GM21737 (cell line): Measurements from ENCODE around the gene IDH3A.

Experiments
- ATAC-seq: cut with Tn5 transposase; IDR thresholded peaks from one replicate; pipeline ENCODE4 v1.9.1; 2021; ENCODE audit warnings: mild to moderate bottlenecking, moderate library complexity; ENCODE audit not compliant: unreplicated experiment

IDH3A gene

GRCh38 chr15:78213956-78214355 is 64.8 kb downstream of the IDH3A start:
- no peak for ATAC-seq

DNA sequence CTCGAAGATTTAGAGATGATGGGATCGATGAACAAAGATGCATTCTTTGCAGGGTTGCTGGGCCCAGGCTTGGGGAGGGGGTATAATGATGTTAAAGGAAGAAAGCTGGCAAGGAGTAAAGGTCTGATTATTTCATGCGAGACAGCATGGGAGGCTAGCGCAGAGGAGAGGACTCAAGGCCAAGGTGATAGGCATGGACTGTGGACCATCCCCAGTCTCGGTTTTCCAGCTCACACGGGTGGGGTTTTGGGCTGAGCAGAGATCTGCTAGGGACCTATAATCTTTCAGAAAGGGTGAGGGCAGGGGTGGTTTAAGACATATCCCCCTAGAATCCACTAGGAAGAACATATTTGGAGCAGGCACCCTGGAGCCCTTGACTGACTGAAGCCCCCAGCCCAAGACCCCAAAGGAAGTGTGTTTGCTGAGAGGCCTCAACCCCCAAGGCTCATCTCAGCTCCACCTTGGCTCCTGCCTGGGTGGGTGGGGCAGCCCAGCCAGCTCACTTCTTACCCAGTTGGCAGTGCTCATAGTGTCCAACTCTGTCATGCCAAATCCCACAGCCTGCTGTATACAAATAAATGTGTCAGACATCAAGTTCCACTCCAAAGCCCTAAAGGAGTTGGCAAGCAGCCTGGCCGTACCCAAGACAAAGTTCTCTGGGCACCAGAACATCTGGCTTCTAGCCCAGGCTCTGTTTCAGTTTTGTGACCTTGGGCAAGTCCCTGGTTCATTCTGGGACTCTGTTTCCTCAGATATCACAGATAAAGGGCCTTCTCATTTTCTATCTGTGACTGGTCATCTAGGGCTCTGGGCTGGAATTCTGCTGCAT is 67.3 kb downstream of the IDH3A start:
- ATAC-seq: no peak

DNA sequence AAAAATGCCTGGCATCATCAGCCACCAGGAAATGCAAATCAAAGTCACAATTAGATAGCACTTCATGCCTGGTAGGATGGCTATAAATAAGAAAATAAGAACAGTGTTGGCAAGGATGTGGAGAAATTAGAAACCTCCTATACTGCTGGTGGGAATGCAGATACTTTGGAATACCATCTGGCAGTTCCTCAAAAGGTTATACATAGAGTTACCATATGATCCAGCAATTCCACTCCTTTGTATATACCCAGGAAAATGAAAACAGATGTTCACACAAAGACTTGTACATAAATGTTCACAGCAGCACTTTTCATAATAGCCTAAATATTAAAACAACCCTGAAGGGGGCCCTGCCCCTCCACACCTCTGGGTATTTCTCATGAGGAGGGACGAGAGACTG is 71.6 kb downstream of the IDH3A start:
- ATAC-seq: no peak
